Chondrocyte (in vitro differentiated cells): ENCODE data around the gene PRSS2. TPM values are rescaled to one million over a fixed set of nuclear protein-coding genes. Genes with fewer than 3 reads are reported as not detected.
"Not testable (repeated sequence)": the region's sequence is repeated elsewhere in the genome, so short reads cannot be mapped to it uniquely, and the experiment has no call there.

Experiments used
- DNase-seq: peaks from one replicate; pipeline ENCODE4 v3.0.0; 2021; ENCODE audit warnings: mixed read lengths, low spot score
- H3K27ac Mint-ChIP-seq: one replicate; pipeline ENCODE4 v1.8.0; 2021; ENCODE audit warnings: mild to moderate bottlenecking, moderate library complexity, mixed read lengths; ENCODE audit not compliant: unreplicated experiment
- H3K27me3 Mint-ChIP-seq: 2 replicates; pipeline ENCODE4 v1.8.0; 2021; ENCODE audit warnings: low read depth, mixed read lengths
- H3K36me3 Mint-ChIP-seq: 2 replicates; pipeline ENCODE4 v1.8.0; 2021; ENCODE audit warnings: low read depth, mixed read lengths
- H3K4me1 Mint-ChIP-seq: 2 replicates; pipeline ENCODE4 v1.8.0; 2021; ENCODE audit warnings: low read depth, mild to moderate bottlenecking, mixed read lengths
- H3K4me3 Mint-ChIP-seq: one replicate; pipeline ENCODE4 v1.8.0; 2021; ENCODE audit warnings: mild to moderate bottlenecking, moderate library complexity, mixed read lengths; ENCODE audit not compliant: unreplicated experiment
- H3K9me3 Mint-ChIP-seq: 2 replicates; pipeline ENCODE4 v1.8.0; 2021; ENCODE audit warnings: low read depth, mixed read lengths
- CTCF ChIP-seq: fragments of 200-600 bp; sonication (generic); IDR thresholded peaks from 2 replicates; pipeline ENCODE4 v1.5.0; 2021; ENCODE audit warnings: antibody characterized with exemption, mild to moderate bottlenecking, moderate library complexity
- total RNA-seq: library from RNA; stranded (reverse); gene quantifications from 3 replicates; pipeline ENCODE4 v1.2.1, GENCODE V29; 2021

The PRSS2 gene
- total RNA-seq, 1 donor from 2014 or later = not detected

GRCh38 chr7:142754681-142755575 lies 15.8 kb upstream of the PRSS2 start:
- no peak for DNase-seq
- peaks cover 18% of the 10 kb centered on the region for H3K27me3 Mint-ChIP-seq
- TF ChIP-seq CTCF = no peak

GRCh38 chr7:142758312-142758711 lies 12.5 kb upstream of the PRSS2 start:
- H3K4me1 Mint-ChIP-seq, H3K36me3 Mint-ChIP-seq, H3K27ac Mint-ChIP-seq, H3K9me3 Mint-ChIP-seq, H3K4me3 Mint-ChIP-seq, DNase-seq: not testable (repeated sequence)
- H3K27me3 Mint-ChIP-seq = peaks cover 17% of the 10 kb centered on the region

More at GRCh38 chr7:142754681-142755575, 15.8 kb upstream of the PRSS2 start:
- Mint-ChIP-seq H3K27ac (no peak overlapping the region), H3K36me3 (no peaks in the 10 kb centered on the region), H3K4me1 (no peaks in the 10 kb centered on the region), H3K9me3 (no peaks in the 10 kb centered on the region), H3K4me3 (no peak overlapping the region)

GRCh38 chr7:142759433-142759832 lies 11.3 kb upstream of the PRSS2 start:
- no peaks in the 10 kb centered on the region for H3K9me3 Mint-ChIP-seq
- no peaks in the 10 kb centered on the region for H3K36me3 Mint-ChIP-seq
- DNase-seq = no peak
- no peak overlapping the region for H3K4me3 Mint-ChIP-seq
- H3K4me1 Mint-ChIP-seq = no peaks in the 10 kb centered on the region
- H3K27me3 Mint-ChIP-seq = peaks cover 15% of the 10 kb centered on the region
- no peak for TF ChIP-seq CTCF
- H3K27ac Mint-ChIP-seq = no peak overlapping the region

GRCh38 chr7:142760071-142760642 lies 10.6 kb upstream of the PRSS2 start:
- no peak overlapping the region for H3K4me3 Mint-ChIP-seq
- peaks cover 16% of the 10 kb centered on the region for H3K27me3 Mint-ChIP-seq
- no peak overlapping the region for H3K27ac Mint-ChIP-seq
- TF ChIP-seq CTCF = no peak
- H3K9me3 Mint-ChIP-seq = no peaks in the 10 kb centered on the region
- no peak for DNase-seq
- H3K36me3 Mint-ChIP-seq = no peaks in the 10 kb centered on the region
- H3K4me1 Mint-ChIP-seq = no peaks in the 10 kb centered on the region

GRCh38 chr7:142761606-142762005 lies 9.2 kb upstream of the PRSS2 start:
- not testable (repeated sequence) for DNase-seq

GRCh38 chr7:142762104-142762503 lies 8.7 kb upstream of the PRSS2 start:
- no peak overlapping the region for H3K27ac Mint-ChIP-seq
- H3K9me3 Mint-ChIP-seq = no peaks in the 10 kb centered on the region

More at GRCh38 chr7:142761606-142762005, 9.2 kb upstream of the PRSS2 start:
- H3K4me1 Mint-ChIP-seq, H3K27ac Mint-ChIP-seq, H3K4me3 Mint-ChIP-seq, H3K9me3 Mint-ChIP-seq, H3K36me3 Mint-ChIP-seq: not testable (repeated sequence)
- peaks cover 16% of the 10 kb centered on the region for H3K27me3 Mint-ChIP-seq

More at GRCh38 chr7:142762104-142762503, 8.7 kb upstream of the PRSS2 start:
- H3K36me3 Mint-ChIP-seq = no peaks in the 10 kb centered on the region
- H3K27me3 Mint-ChIP-seq = peaks cover 16% of the 10 kb centered on the region
- DNase-seq = no peak
- no peak overlapping the region for H3K4me3 Mint-ChIP-seq
- no peaks in the 10 kb centered on the region for H3K4me1 Mint-ChIP-seq
- no peak for TF ChIP-seq CTCF
